ENCODE measurements around the gene ATP9A. TPM values are rescaled to one million over a fixed set of nuclear protein-coding genes. Genes with fewer than 3 reads are reported as not detected.

Gene ATP9A
- total and polyA plus RNA-seq, 2 donors (not counting 3 experiments of a cell fraction or from before 2014, with no cell fraction given), result 20.9 to 41.5 TPM

GRCh38 chr20:51800060-51800871 is 32.1 kb upstream of the ATP9A start:
- peak overlapping the region; percentile 71 for H3K9ac ChIP-seq (replicated peaks; ENCODE audit: extremely low read depth, insufficient read depth, low read length)
- H2AFZ ChIP-seq (ENCODE audit: low read depth, low read length), result peak overlapping the region; percentile 99
- H3K36me3 ChIP-seq (ENCODE audit: control insufficient read depth in 2 of 2, extremely low read depth in 1 of 2, insufficient read depth in 2 of 2, low read length in 2 of 2), result no peaks in the 10 kb centered on the region
- H3K79me2 ChIP-seq (ENCODE audit: control insufficient read depth, insufficient read depth, low read length), result no peaks in the 10 kb centered on the region
- BruUV-seq (replicated peaks), result no TSS peak
- peaks cover 10 to 30% of the 10 kb centered on the region in 2 experiments for H3K27me3 ChIP-seq (ENCODE audit: control insufficient read depth in 2 of 2, insufficient read depth in 2 of 2, low read length in 2 of 2)
- H3K27ac ChIP-seq (ENCODE audit: insufficient read depth, low read depth, low read length), result no peak overlapping the region
- FAIRE-seq (peak; percentile 66), DNase-seq (ENCODE audit: low read depth, low spot score) (peak; percentile 62)
- H4K20me1 ChIP-seq (replicated peaks; ENCODE audit: control insufficient read depth, extremely low read depth, insufficient read depth, low read length), result no peaks in the 10 kb centered on the region
- dilution Hi-C loops (cut with MboI; ENCODE audit: extremely low pct_ligation_motif_present, low sequenced_read_pairs) (no loop called here), intact Hi-C loops (cut with micrococcal nuclease) (loop anchor here (1.0 to 5.0 kb wide), 7 partner anchors 103 to 283 kb away; no protein-coding TSS in a partner anchor)
- no peaks in the 10 kb centered on the region for H3K9me3 ChIP-seq (replicated peaks; ENCODE audit: control insufficient read depth, insufficient read depth, low read length)
- ChIA-PET CTCF (interaction anchor here (0.7 to 2.5 kb wide), 39 partner anchors 9 to 284 kb away, joined by 3 to 64 read pairs (median 4); no protein-coding TSS in a partner anchor), POLR2A (no interaction called here)
- peaks cover 2% of the 10 kb centered on the region for H3K9me1 ChIP-seq (replicated peaks; ENCODE audit: control insufficient read depth, extremely low read depth, insufficient read depth, low read length)
- peak overlapping the region; percentile 49 to 80 (median 78) for H3K4me3 ChIP-seq (replicated peaks in 1 of 3; ENCODE audit: insufficient read depth in 1 of 3, low read depth in 1 of 3, low read length in 3 of 3)
- TF ChIP-seq POLR2AphosphoS5 (IDR thresholded peaks at IDR 0.05; ENCODE audit: insufficient read depth, low read depth, low read length), result no peak
- TF ChIP-seq, protein P1, sequence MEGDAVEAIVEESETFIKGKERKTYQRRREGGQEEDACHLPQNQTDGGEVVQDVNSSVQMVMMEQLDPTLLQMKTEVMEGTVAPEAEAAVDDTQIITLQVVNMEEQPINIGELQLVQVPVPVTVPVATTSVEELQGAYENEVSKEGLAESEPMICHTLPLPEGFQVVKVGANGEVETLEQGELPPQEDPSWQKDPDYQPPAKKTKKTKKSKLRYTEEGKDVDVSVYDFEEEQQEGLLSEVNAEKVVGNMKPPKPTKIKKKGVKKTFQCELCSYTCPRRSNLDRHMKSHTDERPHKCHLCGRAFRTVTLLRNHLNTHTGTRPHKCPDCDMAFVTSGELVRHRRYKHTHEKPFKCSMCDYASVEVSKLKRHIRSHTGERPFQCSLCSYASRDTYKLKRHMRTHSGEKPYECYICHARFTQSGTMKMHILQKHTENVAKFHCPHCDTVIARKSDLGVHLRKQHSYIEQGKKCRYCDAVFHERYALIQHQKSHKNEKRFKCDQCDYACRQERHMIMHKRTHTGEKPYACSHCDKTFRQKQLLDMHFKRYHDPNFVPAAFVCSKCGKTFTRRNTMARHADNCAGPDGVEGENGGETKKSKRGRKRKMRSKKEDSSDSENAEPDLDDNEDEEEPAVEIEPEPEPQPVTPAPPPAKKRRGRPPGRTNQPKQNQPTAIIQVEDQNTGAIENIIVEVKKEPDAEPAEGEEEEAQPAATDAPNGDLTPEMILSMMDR (IDR thresholded peaks at IDR 0.05; ENCODE audit: extremely low read depth in 1 of 2, insufficient read depth in 1 of 2, low read depth in 1 of 2, low read length in 2 of 2), result peak; percentile 95 to 99
- H3K4me1 ChIP-seq (ENCODE audit: control insufficient read depth, extremely low read depth, insufficient read depth, low read length), result peaks cover 14% of the 10 kb centered on the region
- H3K4me2 ChIP-seq (ENCODE audit: insufficient read depth, low read length), result peak overlapping the region; percentile 89

DNA sequence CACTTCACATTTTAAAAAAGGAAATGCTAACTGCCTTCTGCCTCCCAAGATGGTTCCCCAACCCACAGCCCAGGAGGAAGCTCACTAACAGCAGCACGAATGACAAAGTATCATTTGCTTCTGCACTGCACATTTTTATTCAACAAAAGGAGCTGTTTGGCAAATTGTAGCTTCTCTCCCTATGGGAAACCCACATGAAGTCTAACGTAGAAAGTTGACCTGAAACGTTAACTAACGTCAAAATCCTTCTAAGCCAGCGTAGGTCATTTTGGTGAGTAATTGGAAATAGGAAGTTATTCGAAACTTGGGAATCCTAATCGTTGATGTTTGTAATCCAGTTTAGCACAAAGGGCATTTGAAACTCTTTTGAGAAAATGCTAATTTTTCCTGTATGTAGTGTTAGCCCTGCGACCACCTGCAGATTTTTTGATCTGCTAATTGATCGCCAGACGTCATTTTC is 31.2 kb upstream of the ATP9A start:
- Histone ChIP-seq H3K27me3 (ENCODE audit: control insufficient read depth in 2 of 2, insufficient read depth in 2 of 2, low read length in 2 of 2) (peaks cover 10 to 30% of the 10 kb centered on the region in 2 experiments), H3K4me1 (ENCODE audit: control insufficient read depth, extremely low read depth, insufficient read depth, low read length) (peaks cover 14% of the 10 kb centered on the region), H3K9ac (replicated peaks; ENCODE audit: extremely low read depth, insufficient read depth, low read length) (no peak overlapping the region), H3K4me3 (replicated peaks in 1 of 3; ENCODE audit: insufficient read depth in 1 of 3, low read depth in 1 of 3, low read length in 3 of 3) (no peak overlapping the region), H3K79me2 (ENCODE audit: control insufficient read depth, insufficient read depth, low read length) (no peaks in the 10 kb centered on the region), H4K20me1 (replicated peaks; ENCODE audit: control insufficient read depth, extremely low read depth, insufficient read depth, low read length) (no peaks in the 10 kb centered on the region), H2AFZ (ENCODE audit: low read depth, low read length) (no peak overlapping the region), H3K9me3 (replicated peaks; ENCODE audit: control insufficient read depth, insufficient read depth, low read length) (no peaks in the 10 kb centered on the region), H3K4me2 (ENCODE audit: insufficient read depth, low read length) (no peak overlapping the region), H3K36me3 (ENCODE audit: control insufficient read depth in 2 of 2, extremely low read depth in 1 of 2, insufficient read depth in 2 of 2, low read length in 2 of 2) (no peaks in the 10 kb centered on the region), H3K27ac (ENCODE audit: insufficient read depth, low read depth, low read length) (no peak overlapping the region), H3K9me1 (replicated peaks; ENCODE audit: control insufficient read depth, extremely low read depth, insufficient read depth, low read length) (peaks cover 2% of the 10 kb centered on the region)
- intact Hi-C loops (cut with micrococcal nuclease), result no loop called here
- no peak for DNase-seq (ENCODE audit: low read depth, low spot score)
- ChIA-PET POLR2A (no interaction called here), CTCF (interaction anchor here (0.5 to 2.5 kb wide), 37 partner anchors 8 to 284 kb away, joined by 3 to 64 read pairs (median 4); no protein-coding TSS in a partner anchor)
- TF ChIP-seq POLR2A (IDR thresholded peaks at IDR 0.05; ENCODE audit: low read depth, low read length), result no peak
- TF ChIP-seq, protein P1 (IDR thresholded peaks at IDR 0.05; ENCODE audit: extremely low read depth in 1 of 2, insufficient read depth in 1 of 2, low read depth in 1 of 2, low read length in 2 of 2), result no peak
- TF ChIP-seq JUN (IDR thresholded peaks at IDR 0.05; ENCODE audit: borderline replicate concordance, insufficient read depth, insufficient read length, low read depth), result no peak
- no peak for TF ChIP-seq GATA2 (IDR thresholded peaks at IDR 0.05; ENCODE audit: insufficient read depth, insufficient read length, low read depth, low read length)
- TF ChIP-seq EZH2 (IDR thresholded peaks at IDR 0.05; ENCODE audit: borderline replicate concordance, low read depth, low read length, severe bottlenecking), result no peak
- no peak for TF ChIP-seq MYC (IDR thresholded peaks at IDR 0.05; ENCODE audit: low read depth, low read length)
- TF ChIP-seq POLR2AphosphoS5 (IDR thresholded peaks at IDR 0.05; ENCODE audit: insufficient read depth, low read depth, low read length), result no peak
- TF ChIP-seq FOS (IDR thresholded peaks at IDR 0.05; ENCODE audit: borderline replicate concordance, insufficient read depth, low read length), result no peak
- TF ChIP-seq, protein P2, sequence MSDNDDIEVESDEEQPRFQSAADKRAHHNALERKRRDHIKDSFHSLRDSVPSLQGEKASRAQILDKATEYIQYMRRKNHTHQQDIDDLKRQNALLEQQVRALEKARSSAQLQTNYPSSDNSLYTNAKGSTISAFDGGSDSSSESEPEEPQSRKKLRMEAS (IDR thresholded peaks at IDR 0.05; ENCODE audit: insufficient read depth, insufficient read length), result no peak
- FAIRE-seq, result no peak
- dilution Hi-C loops (cut with MboI; ENCODE audit: extremely low pct_ligation_motif_present, low sequenced_read_pairs), result no loop called here
- BruUV-seq (replicated peaks), result no TSS peak
